ENCODE results near the gene PLCH1. TPM values are rescaled to one million over a fixed set of nuclear protein-coding genes. Genes with fewer than 3 reads are reported as not detected.

The PLCH1 gene
- total RNA-seq, 2 experiments from 2014 or later, result 0.21 to 0.27 TPM

GRCh38 chr3:155670335-155670734 lies 74.5 kb downstream of the PLCH1 start:
- Mint-ChIP-seq H3K36me3 (ENCODE audit: low read depth) (no peaks in the 10 kb centered on the region), H3K4me1 (ENCODE audit: low read depth) (no peaks in the 10 kb centered on the region), H3K9me3 (no peaks in the 10 kb centered on the region), H3K27ac (no peak overlapping the region), H3K27me3 (ENCODE audit: low read depth) (no peaks in the 10 kb centered on the region), H3K4me3 (no peak overlapping the region)
- CTCF ChIA-PET, result no interaction called here
- intact Hi-C loops (cut with micrococcal nuclease), result no loop called here
- DNase-seq, result no peak

- CTCF ChIA-PET, result no interaction called here
- Mint-ChIP-seq H3K36me3 (ENCODE audit: low read depth) (no peaks in the 10 kb centered on the region), H3K4me3 (no peak overlapping the region), H3K9me3 (no peaks in the 10 kb centered on the region), H3K4me1 (ENCODE audit: low read depth) (no peaks in the 10 kb centered on the region), H3K27me3 (ENCODE audit: low read depth) (no peaks in the 10 kb centered on the region), H3K27ac (no peak overlapping the region)
- no peak for DNase-seq
- intact Hi-C loops (cut with micrococcal nuclease), result no loop called here
Observed at GRCh38 chr3:155667988-155668387, 76.9 kb downstream of the PLCH1 start.

- intact Hi-C loops (cut with micrococcal nuclease), result no loop called here
- CTCF ChIA-PET, result no interaction called here
- H3K4me1 Mint-ChIP-seq (ENCODE audit: low read depth), result no peaks in the 10 kb centered on the region
- no peaks in the 10 kb centered on the region for H3K27me3 Mint-ChIP-seq (ENCODE audit: low read depth)
- no peak overlapping the region for H3K27ac Mint-ChIP-seq
- DNase-seq, result no peak
- H3K9me3 Mint-ChIP-seq, result no peaks in the 10 kb centered on the region
- no peak overlapping the region for H3K4me3 Mint-ChIP-seq
- no peaks in the 10 kb centered on the region for H3K36me3 Mint-ChIP-seq (ENCODE audit: low read depth)
Observed at GRCh38 chr3:155664925-155665695, 79.8 kb downstream of the PLCH1 start.

GRCh38 chr3:155663467-155664212 lies 81.2 kb downstream of the PLCH1 start:
- DNase-seq, result no peak
- Mint-ChIP-seq H3K36me3 (ENCODE audit: low read depth) (no peaks in the 10 kb centered on the region), H3K9me3 (no peaks in the 10 kb centered on the region), H3K4me1 (ENCODE audit: low read depth) (no peaks in the 10 kb centered on the region), H3K4me3 (no peak overlapping the region), H3K27me3 (ENCODE audit: low read depth) (no peaks in the 10 kb centered on the region), H3K27ac (no peak overlapping the region)
- CTCF ChIA-PET, result no interaction called here
- intact Hi-C loops (cut with micrococcal nuclease), result no loop called here

GRCh38 chr3:155661760-155662159 lies 83.1 kb downstream of the PLCH1 start:
- no peak for DNase-seq
- CTCF ChIA-PET, result no interaction called here
- no peaks in the 10 kb centered on the region for H3K36me3 Mint-ChIP-seq (ENCODE audit: low read depth)
- intact Hi-C loops (cut with micrococcal nuclease), result no loop called here
- no peaks in the 10 kb centered on the region for H3K9me3 Mint-ChIP-seq
- H3K27me3 Mint-ChIP-seq (ENCODE audit: low read depth), result no peaks in the 10 kb centered on the region
- H3K27ac Mint-ChIP-seq, result no peak overlapping the region
- no peak overlapping the region for H3K4me3 Mint-ChIP-seq
- no peaks in the 10 kb centered on the region for H3K4me1 Mint-ChIP-seq (ENCODE audit: low read depth)

GRCh38 chr3:155661042-155661441 lies 83.8 kb downstream of the PLCH1 start:
- intact Hi-C loops (cut with micrococcal nuclease), result no loop called here

GRCh38 chr3:155658671-155659261 lies 86.1 kb downstream of the PLCH1 start:
- CTCF ChIA-PET, result interaction anchor here (0.5 kb wide), 1 partner anchor 36 kb away, joined by 3 read pairs; no protein-coding TSS in a partner anchor
- H3K4me3 Mint-ChIP-seq, result no peak overlapping the region
- no peaks in the 10 kb centered on the region for H3K27me3 Mint-ChIP-seq (ENCODE audit: low read depth)
- no peak for DNase-seq
- H3K27ac Mint-ChIP-seq, result no peak overlapping the region
- H3K36me3 Mint-ChIP-seq (ENCODE audit: low read depth), result no peaks in the 10 kb centered on the region
- no peaks in the 10 kb centered on the region for H3K9me3 Mint-ChIP-seq
- intact Hi-C loops (cut with micrococcal nuclease), result no loop called here
- H3K4me1 Mint-ChIP-seq (ENCODE audit: low read depth), result no peaks in the 10 kb centered on the region

More at GRCh38 chr3:155661042-155661441, 83.8 kb downstream of the PLCH1 start:
- Mint-ChIP-seq H3K27ac (no peak overlapping the region), H3K4me3 (no peak overlapping the region), H3K9me3 (no peaks in the 10 kb centered on the region), H3K36me3 (ENCODE audit: low read depth) (no peaks in the 10 kb centered on the region), H3K4me1 (ENCODE audit: low read depth) (no peaks in the 10 kb centered on the region), H3K27me3 (ENCODE audit: low read depth) (no peaks in the 10 kb centered on the region)
- DNase-seq, result no peak
- CTCF ChIA-PET, result no interaction called here

GRCh38 chr3:155658006-155658405 lies 86.9 kb downstream of the PLCH1 start:
- Mint-ChIP-seq H3K4me1 (ENCODE audit: low read depth) (no peaks in the 10 kb centered on the region), H3K36me3 (ENCODE audit: low read depth) (no peaks in the 10 kb centered on the region), H3K27me3 (ENCODE audit: low read depth) (no peaks in the 10 kb centered on the region), H3K9me3 (no peaks in the 10 kb centered on the region), H3K4me3 (no peak overlapping the region), H3K27ac (no peak overlapping the region)
- DNase-seq, result no peak
- intact Hi-C loops (cut with micrococcal nuclease), result no loop called here
- CTCF ChIA-PET, result interaction anchor here (0.5 kb wide), 1 partner anchor 35 kb away, joined by 3 read pairs; no protein-coding TSS in a partner anchor

GRCh38 chr3:155657161-155657560 lies 87.7 kb downstream of the PLCH1 start:
- H3K4me1 Mint-ChIP-seq (ENCODE audit: low read depth), result no peaks in the 10 kb centered on the region
- intact Hi-C loops (cut with micrococcal nuclease), result no loop called here
- H3K27ac Mint-ChIP-seq, result no peak overlapping the region
- DNase-seq, result no peak
- no peak overlapping the region for H3K4me3 Mint-ChIP-seq
- no peaks in the 10 kb centered on the region for H3K27me3 Mint-ChIP-seq (ENCODE audit: low read depth)
- H3K36me3 Mint-ChIP-seq (ENCODE audit: low read depth), result no peaks in the 10 kb centered on the region
- H3K9me3 Mint-ChIP-seq, result no peaks in the 10 kb centered on the region
- CTCF ChIA-PET, result interaction anchor here (0.6 kb wide), 1 partner anchor 37 kb away, joined by 6 read pairs; no protein-coding TSS in a partner anchor

- no peaks in the 10 kb centered on the region for H3K27me3 Mint-ChIP-seq (ENCODE audit: low read depth)
- intact Hi-C loops (cut with micrococcal nuclease), result no loop called here
- H3K27ac Mint-ChIP-seq, result no peak overlapping the region
- no peak overlapping the region for H3K4me3 Mint-ChIP-seq
- DNase-seq, result no peak
- H3K36me3 Mint-ChIP-seq (ENCODE audit: low read depth), result no peaks in the 10 kb centered on the region
- CTCF ChIA-PET, result no interaction called here
- no peaks in the 10 kb centered on the region for H3K9me3 Mint-ChIP-seq
- H3K4me1 Mint-ChIP-seq (ENCODE audit: low read depth), result no peaks in the 10 kb centered on the region
Observed at GRCh38 chr3:155656466-155656865, 88.4 kb downstream of the PLCH1 start.

- no peaks in the 10 kb centered on the region for H3K36me3 Mint-ChIP-seq (ENCODE audit: low read depth)
- intact Hi-C loops (cut with micrococcal nuclease), result no loop called here
- H3K4me1 Mint-ChIP-seq (ENCODE audit: low read depth), result no peaks in the 10 kb centered on the region
- H3K27me3 Mint-ChIP-seq (ENCODE audit: low read depth), result no peaks in the 10 kb centered on the region
- no peak overlapping the region for H3K4me3 Mint-ChIP-seq
- CTCF ChIA-PET, result interaction anchor here (0.5 to 0.7 kb wide), 2 partner anchors 22 to 1298 kb away, joined by 4 read pairs; no protein-coding TSS in a partner anchor
- no peaks in the 10 kb centered on the region for H3K9me3 Mint-ChIP-seq
- DNase-seq, result no peak
- no peak overlapping the region for H3K27ac Mint-ChIP-seq
Observed at GRCh38 chr3:155651489-155652218, 93.2 kb downstream of the PLCH1 start.

- Mint-ChIP-seq H3K9me3 (no peaks in the 10 kb centered on the region), H3K4me3 (no peak overlapping the region), H3K27me3 (ENCODE audit: low read depth) (no peaks in the 10 kb centered on the region), H3K36me3 (ENCODE audit: low read depth) (no peaks in the 10 kb centered on the region), H3K27ac (no peak overlapping the region), H3K4me1 (ENCODE audit: low read depth) (no peaks in the 10 kb centered on the region)
- intact Hi-C loops (cut with micrococcal nuclease), result no loop called here
- DNase-seq, result no peak
- CTCF ChIA-PET, result no interaction called here
Observed at GRCh38 chr3:155648013-155648591, 96.8 kb downstream of the PLCH1 start.
